ENCODE results near the gene NIPA2.
"Not testable (repeated sequence)": the region's sequence is repeated elsewhere in the genome, so short reads cannot be mapped to it uniquely, and the experiment has no call there.

NIPA2 gene

GRCh38 chr15:22838292-22839042 is at the start of gene NIPA2:
NIPA2 (plus strand) TSS chr15:22838666; CDS start chr15:22851732, 13,066 bp downstream.
- peak; percentile 99 for DNase-seq (ENCODE audit: low read depth)
- no peak for TF ChIP-seq CTCF (conservative IDR thresholded peaks at IDR 0.05; ENCODE audit: low read depth, low read length)
- peak within 1 kb of the TSS; percentile 87 for H3K4me3 ChIP-seq (ENCODE audit: low read depth, low read length)

- no peak for TF ChIP-seq CTCF (conservative IDR thresholded peaks at IDR 0.05; ENCODE audit: low read depth, low read length)
- no peak for DNase-seq (ENCODE audit: low read depth)
Observed at GRCh38 chr15:22794063-22794462, 44.4 kb upstream of the NIPA2 start.

GRCh38 chr15:22794621-22795167 is 43.8 kb upstream of the NIPA2 start:
- TF ChIP-seq CTCF (conservative IDR thresholded peaks at IDR 0.05; ENCODE audit: low read depth, low read length) = no peak
- H3K4me3 ChIP-seq (ENCODE audit: low read depth, low read length) = no peak overlapping the region
- no peak for DNase-seq (ENCODE audit: low read depth)

More at GRCh38 chr15:22794063-22794462, 44.4 kb upstream of the NIPA2 start:
- no peak overlapping the region for H3K4me3 ChIP-seq (ENCODE audit: low read depth, low read length)

GRCh38 chr15:22795206-22796063 is 43.0 kb upstream of the NIPA2 start:
- no peak for TF ChIP-seq CTCF (conservative IDR thresholded peaks at IDR 0.05; ENCODE audit: low read depth, low read length)
- no peak for DNase-seq (ENCODE audit: low read depth)
- no peak overlapping the region for H3K4me3 ChIP-seq (ENCODE audit: low read depth, low read length)

GRCh38 chr15:22796079-22796478 is 42.4 kb upstream of the NIPA2 start:
- H3K4me3 ChIP-seq (ENCODE audit: low read depth, low read length) = no peak overlapping the region
- no peak for TF ChIP-seq CTCF (conservative IDR thresholded peaks at IDR 0.05; ENCODE audit: low read depth, low read length)
- DNase-seq (ENCODE audit: low read depth) = no peak

- no peak overlapping the region for H3K4me3 ChIP-seq (ENCODE audit: low read depth, low read length)
- DNase-seq (ENCODE audit: low read depth) = no peak
- no peak for TF ChIP-seq CTCF (conservative IDR thresholded peaks at IDR 0.05; ENCODE audit: low read depth, low read length)
Observed at GRCh38 chr15:22799902-22800301, 38.6 kb upstream of the NIPA2 start.

- not testable (repeated sequence) for DNase-seq (ENCODE audit: low read depth); H3K4me3 ChIP-seq (ENCODE audit: low read depth, low read length)
Observed at GRCh38 chr15:22803006-22803405, 35.5 kb upstream of the NIPA2 start.
